Kidney (tissue), 14 donors: ENCODE data around the gene TSPAN14. TPM values are rescaled to one million over a fixed set of nuclear protein-coding genes. Genes with fewer than 3 reads are reported as not detected.

Source experiments
- DNase-seq, 5 donors: peaks; one replicate each; pipeline ENCODE4 v3.0.0-alpha.2; 2013 to 2020
- FAIRE-seq: peaks from 2 replicates; lab custom pipeline; 2012; peaks lifted over from hg19 to GRCh38; lab: Jason Lieb, UNC
- H3K27ac ChIP-seq, 2 donors: one replicate each; pipeline ENCODE4 v1.7.0; 2013; ENCODE audit warnings: low read depth in 2 of 2, low read length in 2 of 2, inconsistent platforms in 1 of 2
- H3K27me3 ChIP-seq: one replicate; pipeline ENCODE4 v1.7.1; 2013; ENCODE audit warnings: low read length, inconsistent platforms; ENCODE audit not compliant: control insufficient read depth, insufficient read depth
- H3K36me3 ChIP-seq, 3 donors: one replicate each; pipeline versions ENCODE4 v1.7.0 to v1.7.1; 2013; ENCODE audit warnings: low read length in 3 of 3, control low read depth in 1 of 3, inconsistent platforms in 1 of 3; ENCODE audit not compliant: insufficient read depth in 3 of 3, control insufficient read depth in 2 of 3
- H3K4me1 ChIP-seq, 3 donors: one replicate each; pipeline versions ENCODE4 v1.7.0 to v1.7.1; 2013; ENCODE audit warnings: low read length in 3 of 3, inconsistent platforms in 1 of 3, low read depth in 1 of 3; ENCODE audit not compliant: control insufficient read depth in 2 of 3, insufficient read depth in 2 of 3
- H3K4me3 ChIP-seq, 3 donors: one replicate each; pipeline versions ENCODE4 v1.7.0 to v1.8.1; 2013; ENCODE audit warnings: low read length in 3 of 3, control low read depth in 1 of 3, inconsistent platforms in 1 of 3
- H3K9ac ChIP-seq, 3 donors: one replicate each; pipeline versions ENCODE4 v1.7.0 to v1.7.1; 2013; ENCODE audit warnings: low read length in 3 of 3, control low read depth in 1 of 3, inconsistent platforms in 1 of 3
- H3K9me3 ChIP-seq, 3 donors: one replicate each; pipeline versions ENCODE4 v1.7.0 to v1.7.1; 2013; ENCODE audit warnings: low read length in 3 of 3, control low read depth in 1 of 3, inconsistent platforms in 1 of 3; ENCODE audit not compliant: control insufficient read depth in 2 of 3, insufficient read depth in 1 of 3
- intact Hi-C: fragments of 100-400 bp; cut with DNase I; formaldehyde crosslinking; loops from one replicate; pipeline ENCODE4 v1.11.1; 2022
- polyA plus RNA-seq: library from polyadenylated mRNA; stranded (reverse); fragments of 350-450 nt; fragmentation: Illumina TruSeq; extraction: RNeasy Lipid Tissue Mini Kit (QIAGEN cat#74804); gene quantifications from one replicate; pipeline ENCODE4 v1.2.3, GENCODE V29; 2014; ENCODE audit warnings: low read depth, low replicate concordance; ENCODE audit not compliant: insufficient read depth
- total RNA-seq: library from RNA; stranded (reverse); fragmentation: NEBNext Ultra II Directional; extraction: Animal tissue kit (Norgen Biotek cat#: 25700); gene quantifications from one replicate; pipeline ENCODE4 v1.2.1, GENCODE V29; 2021
- TF ChIP-seq, protein P1 (sequence below): IDR thresholded peaks from 3 replicates; pipeline ENCODE4 v1.5.1; 2012; ENCODE audit warnings: mild to moderate bottlenecking, moderate library complexity, borderline replicate concordance; ENCODE audit not compliant: insufficient read depth; ENCODE audit errors: extremely low read depth
- donor health status: control.
- donor health status: control.
- donor health status: control.
- donor health status: control.
- donor health status: control.
- donor health status: DM: yes; HTN: yes; CAD: no.
- donor health status: Normal renal cell carcinoma (clear cell type).

The TSPAN14 gene
- total and polyA plus RNA-seq, 2 donors from 2014 or later, result 36.8 to 183 TPM

GRCh38 chr10:80509108-80509402, 54.9 kb downstream of the TSPAN14 start:
- FAIRE-seq (no peak), DNase-seq (peak in 1 of 5 donors; percentile 66)
- Histone ChIP-seq H3K36me3 (peaks cover 3 to 39% (median 19%) of the 10 kb centered on the region in 3 donors), H3K4me3 (no peak overlapping the region), H3K9ac (no peak overlapping the region), H3K27me3 (no peaks in the 10 kb centered on the region), H3K27ac (peak overlapping the region; percentile 71 to 75), H3K9me3 (no peaks in the 10 kb centered on the region), H3K4me1 (peaks cover 4 to 28% (median 16%) of the 10 kb centered on the region in 3 donors)
- TF ChIP-seq, protein P1, sequence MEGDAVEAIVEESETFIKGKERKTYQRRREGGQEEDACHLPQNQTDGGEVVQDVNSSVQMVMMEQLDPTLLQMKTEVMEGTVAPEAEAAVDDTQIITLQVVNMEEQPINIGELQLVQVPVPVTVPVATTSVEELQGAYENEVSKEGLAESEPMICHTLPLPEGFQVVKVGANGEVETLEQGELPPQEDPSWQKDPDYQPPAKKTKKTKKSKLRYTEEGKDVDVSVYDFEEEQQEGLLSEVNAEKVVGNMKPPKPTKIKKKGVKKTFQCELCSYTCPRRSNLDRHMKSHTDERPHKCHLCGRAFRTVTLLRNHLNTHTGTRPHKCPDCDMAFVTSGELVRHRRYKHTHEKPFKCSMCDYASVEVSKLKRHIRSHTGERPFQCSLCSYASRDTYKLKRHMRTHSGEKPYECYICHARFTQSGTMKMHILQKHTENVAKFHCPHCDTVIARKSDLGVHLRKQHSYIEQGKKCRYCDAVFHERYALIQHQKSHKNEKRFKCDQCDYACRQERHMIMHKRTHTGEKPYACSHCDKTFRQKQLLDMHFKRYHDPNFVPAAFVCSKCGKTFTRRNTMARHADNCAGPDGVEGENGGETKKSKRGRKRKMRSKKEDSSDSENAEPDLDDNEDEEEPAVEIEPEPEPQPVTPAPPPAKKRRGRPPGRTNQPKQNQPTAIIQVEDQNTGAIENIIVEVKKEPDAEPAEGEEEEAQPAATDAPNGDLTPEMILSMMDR, result no peak
- intact Hi-C loops, result no loop called here

GRCh38 chr10:80509403-80510161, 55.5 kb downstream of the TSPAN14 start:
- peak in 2 of 5 donors; percentile 37 to 77 for DNase-seq
- Histone ChIP-seq H3K4me1 (peaks cover 3 to 22% (median 11%) of the 10 kb centered on the region in 3 donors), H3K9me3 (no peaks in the 10 kb centered on the region), H3K4me3 (no peak overlapping the region), H3K27me3 (no peaks in the 10 kb centered on the region), H3K36me3 (peaks cover 3 to 44% (median 24%) of the 10 kb centered on the region in 3 donors), H3K9ac (no peak overlapping the region), H3K27ac (peak overlapping the region; percentile 71 to 75)
- intact Hi-C loops, result no loop called here
- TF ChIP-seq, protein P1, result no peak
- FAIRE-seq, result no peak

GRCh38 chr10:80512031-80512526, 58.0 kb downstream of the TSPAN14 start:
- FAIRE-seq (no peak), DNase-seq (peak; percentile 41 to 65 (median 61))
- Histone ChIP-seq H3K27ac (no peak overlapping the region), H3K36me3 (peaks cover 3 to 65% (median 39%) of the 10 kb centered on the region in 3 donors), H3K27me3 (no peaks in the 10 kb centered on the region), H3K4me1 (peaks cover 0 to 12% (median 0%) of the 10 kb centered on the region in 3 donors), H3K4me3 (no peak overlapping the region), H3K9me3 (no peaks in the 10 kb centered on the region), H3K9ac (no peak overlapping the region)
- intact Hi-C loops, result no loop called here
- TF ChIP-seq, protein P1, result no peak
